HG02938 (cell line): ENCODE data around the gene THOC5.
"Not testable (repeated sequence)": the region's sequence is repeated elsewhere in the genome, so short reads cannot be mapped to it uniquely, and the experiment has no call there.

Experiments used
- ATAC-seq: cut with Tn5 transposase; IDR thresholded peaks from one replicate; pipeline ENCODE4 v1.9.1; 2021; ENCODE audit warnings: mild to moderate bottlenecking, moderate library complexity; ENCODE audit not compliant: unreplicated experiment

The THOC5 gene

DNA sequence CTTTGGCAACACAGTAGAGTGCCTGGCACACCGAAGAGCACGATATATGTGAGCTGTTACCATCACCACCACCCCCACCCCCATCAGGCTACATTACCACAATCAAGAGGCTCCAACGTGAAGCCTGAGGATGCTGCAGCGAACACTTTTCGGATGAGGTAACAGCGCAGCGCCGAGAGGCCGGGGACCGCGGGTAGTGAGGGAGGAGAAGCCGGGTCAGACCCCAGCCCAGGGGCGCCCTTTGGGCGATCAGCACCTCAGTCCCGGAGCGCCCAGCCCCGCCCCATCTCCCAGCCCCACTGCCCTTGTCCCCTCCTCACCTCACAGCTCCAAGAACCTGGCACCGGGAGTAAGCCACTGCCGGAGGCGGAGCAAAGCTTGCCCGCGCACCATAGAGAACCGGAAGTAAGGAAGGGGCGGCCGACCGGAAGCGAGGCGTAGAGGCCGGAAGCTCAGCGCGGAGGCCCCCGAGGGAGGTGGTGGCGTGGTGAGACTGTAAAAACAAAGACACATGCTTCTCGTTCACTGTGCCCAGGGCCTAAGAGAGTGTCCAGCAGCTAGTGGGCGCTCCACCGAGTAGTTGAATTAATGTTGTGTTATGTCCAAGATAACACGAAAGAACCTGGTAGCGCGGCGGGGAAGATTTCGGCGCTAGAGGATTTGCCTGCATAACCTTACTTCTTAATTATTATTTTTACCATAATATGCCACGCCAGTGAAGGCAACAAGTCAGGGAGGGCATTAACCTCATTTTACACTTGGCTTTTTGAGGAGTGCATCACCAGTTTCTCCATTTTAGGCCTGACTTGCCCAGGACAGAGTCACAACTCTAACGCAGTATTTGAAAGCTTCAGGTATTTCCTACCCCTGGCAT lies at the start of gene THOC5:
Gene THOC5 (minus strand): TSS at position 407 of the 874 bp plus-strand sequence. CDS start 4,610 bp downstream, outside the sequence.
- peak; percentile 88 for ATAC-seq

DNA sequence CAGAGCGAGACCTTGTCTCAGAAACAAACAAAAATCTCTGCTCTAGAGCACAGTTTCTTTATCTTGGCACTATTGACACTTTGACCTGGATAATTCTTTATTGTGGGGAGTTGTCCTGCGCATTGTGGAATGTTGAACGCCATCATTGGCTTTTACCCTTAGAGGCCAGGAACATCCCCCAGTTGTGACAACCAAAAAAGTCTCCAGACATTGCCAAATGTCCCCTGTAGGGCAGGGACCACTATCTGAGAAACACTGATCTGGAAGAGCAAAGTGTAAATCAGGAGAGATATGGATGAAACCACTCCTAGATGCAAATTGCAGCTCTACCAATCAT lies 45.1 kb upstream of the THOC5 start:
- no peak for ATAC-seq

DNA sequence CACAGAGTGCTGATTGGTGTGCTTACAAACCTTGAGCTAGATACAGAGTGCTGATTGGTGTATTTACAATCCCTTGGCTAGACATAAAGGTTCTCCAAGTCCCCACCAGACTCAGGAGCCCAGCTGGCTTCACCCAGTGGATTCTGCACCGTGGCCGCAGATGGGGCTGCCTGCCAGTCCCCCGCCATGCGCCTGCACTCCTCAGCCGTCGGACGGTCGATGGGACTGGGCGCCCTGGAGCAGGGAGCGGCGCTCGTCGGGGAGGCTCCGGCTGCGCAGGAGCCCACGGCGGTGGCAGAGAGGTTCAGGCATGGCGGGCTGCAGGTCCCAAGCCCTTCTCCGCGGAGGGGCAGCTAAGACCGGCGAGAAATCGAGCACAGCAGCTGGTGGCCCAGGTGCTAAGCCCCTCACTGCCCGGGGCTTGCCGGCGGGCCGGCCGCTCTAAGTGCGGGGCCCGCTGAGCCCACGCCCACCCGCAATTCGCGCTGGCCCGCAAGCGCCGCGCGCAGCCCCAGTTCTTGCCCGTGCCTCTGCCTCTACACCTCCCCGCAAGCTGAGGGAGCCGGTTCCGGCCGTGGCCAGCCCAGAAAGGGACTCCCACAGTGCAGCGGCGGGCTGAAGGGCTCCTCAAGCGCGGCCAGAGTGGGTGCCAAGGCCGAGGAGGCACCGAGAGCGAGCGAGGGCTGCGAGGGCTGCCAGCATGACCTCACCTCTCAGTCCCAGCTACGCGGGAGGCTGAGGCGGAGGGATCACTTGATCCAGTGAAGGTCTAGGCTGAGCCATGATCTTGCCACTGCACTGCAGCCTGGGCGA lies 44.5 kb upstream of the THOC5 start:
- ATAC-seq = not testable (repeated sequence)

DNA sequence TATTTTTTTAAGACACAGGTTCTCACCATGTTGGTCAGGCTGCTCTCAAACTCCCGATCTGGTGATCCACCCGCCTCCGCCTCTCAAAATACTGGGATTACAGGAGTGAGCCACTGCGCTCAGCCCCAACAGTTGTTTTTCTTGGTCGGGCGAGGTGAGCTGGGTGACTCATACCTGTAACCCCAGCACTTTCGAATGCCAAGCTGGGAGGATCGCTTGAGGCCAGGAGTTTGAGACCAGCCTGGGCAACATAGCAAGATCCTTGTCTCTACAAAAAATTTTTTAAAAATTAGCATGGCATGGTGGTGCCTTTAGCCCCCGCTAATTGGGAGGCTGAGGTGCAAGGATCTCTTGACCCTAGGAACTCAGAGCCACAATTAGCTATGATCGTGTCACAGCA lies 42.9 kb upstream of the THOC5 start:
- ATAC-seq = no peak

DNA sequence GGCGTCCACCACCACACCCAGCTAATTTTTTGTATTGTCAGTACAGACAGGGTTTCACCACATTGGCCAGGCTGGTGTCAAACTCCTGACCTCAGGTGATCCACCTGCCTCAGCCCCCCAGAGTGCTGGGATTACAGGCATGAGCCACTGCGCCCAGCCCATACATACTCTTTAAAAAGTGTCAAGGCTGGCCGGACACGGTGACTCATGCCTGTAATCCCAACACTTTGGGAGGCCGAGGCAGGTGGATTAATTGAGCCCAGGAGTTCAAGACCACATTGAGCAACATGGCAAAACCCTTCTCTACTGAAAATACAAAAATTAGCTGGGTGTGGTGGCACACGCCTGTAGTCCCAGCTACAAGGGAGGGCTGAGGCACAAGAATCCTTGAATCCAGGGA lies 40.9 kb upstream of the THOC5 start:
- ATAC-seq = not testable (repeated sequence)

DNA sequence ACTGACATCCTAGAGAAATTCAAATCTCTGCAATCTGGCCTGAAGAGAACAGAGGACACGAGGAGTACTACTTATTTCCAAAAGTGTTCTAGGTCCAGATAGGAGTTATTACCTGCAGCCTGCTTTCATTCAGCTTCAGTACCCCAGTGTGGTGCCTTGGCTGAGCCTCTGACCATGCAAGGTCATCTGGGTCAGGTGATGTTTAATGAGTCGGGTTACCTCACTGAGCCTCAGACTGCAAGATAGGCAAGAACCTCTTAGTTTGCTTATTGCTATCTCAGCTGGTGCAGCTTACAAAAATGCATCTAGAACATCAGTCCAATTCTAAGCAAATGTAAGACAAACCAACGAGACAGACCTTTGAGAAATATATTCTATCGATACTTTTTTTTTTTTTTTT lies 40.4 kb upstream of the THOC5 start:
- ATAC-seq = no peak

DNA sequence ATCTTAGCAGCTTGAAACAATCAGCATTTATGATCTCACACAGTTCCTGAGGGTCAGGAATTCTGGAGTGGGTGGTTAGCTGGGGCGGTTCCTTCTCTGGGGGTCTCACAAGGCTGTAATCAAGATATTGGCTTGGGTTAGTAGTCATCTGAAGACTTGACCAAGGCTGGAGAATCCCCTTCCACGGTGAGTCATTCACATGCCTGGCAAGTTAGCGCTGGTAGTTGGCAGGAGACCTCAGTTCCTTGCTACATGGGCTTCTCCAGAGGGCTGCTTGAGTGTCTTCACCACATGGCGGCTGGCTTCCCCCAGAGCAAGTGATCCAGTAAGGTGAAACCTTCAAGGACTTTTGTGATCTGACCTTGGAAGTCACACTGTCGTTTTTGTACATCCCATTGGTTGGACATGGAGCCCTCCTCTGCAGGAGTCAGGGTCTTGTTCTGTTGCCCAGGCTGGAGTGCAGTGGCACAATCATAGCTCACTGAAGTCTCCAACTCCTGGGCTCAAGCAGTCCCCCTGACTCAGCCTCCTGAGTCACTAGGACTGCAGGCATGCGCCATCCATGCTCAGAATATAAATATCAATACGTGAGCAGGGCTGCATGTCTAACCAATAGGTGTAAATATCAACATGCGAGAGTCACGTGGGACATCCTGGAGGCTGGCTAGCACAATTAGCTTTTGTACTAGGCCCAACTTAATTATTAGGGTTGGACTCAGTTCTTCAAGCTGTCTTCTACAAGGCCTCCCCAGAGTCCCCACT lies 34.6 kb upstream of the THOC5 start:
- ATAC-seq = no peak

DNA sequence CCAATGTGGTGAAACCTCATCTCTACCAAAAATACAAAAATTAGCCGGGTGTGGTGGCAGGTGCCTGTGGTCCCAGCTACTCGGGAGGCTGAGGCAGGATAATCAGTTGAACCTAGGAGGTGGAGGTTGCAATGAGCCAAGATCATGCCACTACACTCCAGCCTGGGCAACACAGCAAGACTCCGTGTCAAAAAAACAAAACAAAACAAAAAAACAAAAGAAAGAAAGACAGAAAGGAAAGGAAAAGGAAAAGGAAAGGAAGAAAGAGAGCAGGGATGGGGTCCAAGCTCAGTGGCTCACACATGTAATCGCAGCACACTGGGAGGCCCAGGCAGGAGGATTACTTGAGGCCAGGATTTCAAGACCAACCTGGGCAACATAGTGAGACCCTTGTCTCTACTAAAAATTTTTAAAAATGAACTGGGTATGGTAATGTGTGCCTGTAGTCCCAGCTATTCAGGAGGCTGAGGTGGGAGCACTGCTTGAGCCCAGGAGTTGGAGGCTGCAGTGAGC lies 32.7 kb upstream of the THOC5 start:
- ATAC-seq = not testable (repeated sequence)

DNA sequence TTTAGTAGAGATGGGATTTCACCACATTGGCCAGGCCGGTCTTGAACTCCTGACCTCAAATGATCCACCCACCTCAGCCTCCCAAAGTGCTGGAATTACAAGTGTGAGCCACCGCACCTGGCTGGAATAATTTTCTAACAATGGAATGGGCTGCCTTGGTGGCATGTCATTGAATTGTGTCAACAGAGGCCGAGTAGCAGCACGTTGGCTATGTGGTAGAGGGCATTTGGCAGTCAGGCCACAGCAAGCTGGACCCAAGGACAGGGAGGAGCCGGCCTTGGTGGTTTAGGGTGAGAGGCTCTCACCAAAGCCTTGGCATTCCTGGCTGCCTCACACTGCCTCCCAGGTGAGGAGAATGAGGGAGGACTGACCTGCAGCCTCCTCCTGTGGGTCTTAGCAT lies 31.4 kb upstream of the THOC5 start:
- ATAC-seq = no peak

DNA sequence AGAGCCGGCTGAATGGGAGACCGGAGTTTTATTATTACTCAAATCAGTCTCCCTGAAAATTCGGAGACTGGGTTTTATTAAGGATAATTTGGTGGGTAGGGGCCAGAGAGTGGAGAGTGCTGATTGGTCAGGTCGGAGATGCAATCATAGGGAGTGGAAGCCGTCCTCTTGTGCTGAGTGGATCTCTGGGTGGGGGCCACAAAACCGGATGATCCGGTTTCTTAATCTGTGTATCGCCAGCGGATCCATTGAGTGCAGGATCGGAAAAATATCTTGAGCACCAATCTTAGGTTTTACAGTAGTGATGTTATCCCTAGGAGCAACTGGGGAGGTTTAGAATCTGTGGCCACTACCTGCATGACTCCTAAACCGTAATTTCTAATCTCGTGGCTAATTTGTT lies 28.2 kb upstream of the THOC5 start:
- ATAC-seq = no peak

DNA sequence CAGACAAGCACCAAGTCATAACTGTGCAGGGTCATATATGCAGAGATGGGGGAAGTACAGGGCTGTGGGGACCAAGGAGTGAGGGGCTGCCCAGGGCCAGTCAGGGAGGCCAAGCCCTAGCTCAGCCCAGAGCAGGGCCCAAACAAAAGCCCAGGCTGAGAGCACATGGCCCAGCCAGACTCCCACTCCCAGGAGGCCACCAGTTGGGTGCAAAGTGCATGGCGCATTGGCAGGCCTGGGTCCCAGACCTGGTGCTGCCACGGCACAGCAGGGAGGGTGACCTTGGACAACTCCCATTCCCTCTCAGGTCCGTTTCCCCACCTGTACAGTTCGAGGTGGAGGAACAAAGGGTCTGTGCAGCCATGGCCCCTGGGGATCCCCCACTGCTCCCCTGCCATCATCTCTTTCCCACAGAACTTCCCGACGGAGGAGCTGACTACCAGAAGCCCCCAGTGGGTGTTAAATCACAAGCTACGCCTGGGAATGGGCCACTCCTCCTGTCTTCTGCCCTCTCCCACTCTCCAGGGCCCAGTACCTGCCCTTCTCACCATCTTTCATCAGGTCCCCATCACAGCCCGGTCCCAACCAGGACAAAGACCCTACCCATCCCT lies 26.7 kb upstream of the THOC5 start:
- no peak for ATAC-seq

DNA sequence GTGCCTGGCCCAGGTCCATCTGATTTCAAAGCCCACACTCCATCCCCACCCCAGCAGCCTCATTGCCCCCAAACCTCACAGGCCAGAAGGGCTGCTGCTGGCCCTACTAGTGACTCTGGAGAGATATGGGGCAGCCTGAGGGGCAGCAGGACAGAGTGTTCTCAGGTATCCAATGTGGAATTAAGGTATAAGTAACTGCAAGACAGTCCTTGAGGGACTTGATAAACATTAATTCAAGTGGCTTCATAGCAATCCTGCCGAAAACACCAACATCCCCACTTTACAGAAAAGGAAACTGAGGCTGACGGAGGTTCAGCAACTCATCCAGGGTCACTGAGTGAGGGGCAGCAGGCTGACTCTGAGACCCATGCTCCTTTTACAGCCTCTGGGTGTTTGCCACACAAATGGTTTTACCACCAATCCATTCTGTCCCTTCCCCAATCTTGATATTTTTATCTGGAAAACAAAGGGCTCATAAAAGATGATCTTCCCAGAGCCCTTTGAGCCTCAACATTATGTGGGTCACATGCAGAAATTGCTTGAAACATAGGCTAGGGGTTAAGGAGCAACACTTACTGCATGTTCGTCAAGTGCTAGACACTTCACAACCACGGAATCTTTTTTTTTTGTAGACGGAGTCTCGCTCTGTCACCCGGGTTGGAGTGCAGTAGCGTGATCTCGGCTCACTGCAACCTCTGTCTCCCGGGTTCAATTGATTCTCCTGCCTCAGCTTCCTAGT lies 25.1 kb upstream of the THOC5 start:
- ATAC-seq = no peak

DNA sequence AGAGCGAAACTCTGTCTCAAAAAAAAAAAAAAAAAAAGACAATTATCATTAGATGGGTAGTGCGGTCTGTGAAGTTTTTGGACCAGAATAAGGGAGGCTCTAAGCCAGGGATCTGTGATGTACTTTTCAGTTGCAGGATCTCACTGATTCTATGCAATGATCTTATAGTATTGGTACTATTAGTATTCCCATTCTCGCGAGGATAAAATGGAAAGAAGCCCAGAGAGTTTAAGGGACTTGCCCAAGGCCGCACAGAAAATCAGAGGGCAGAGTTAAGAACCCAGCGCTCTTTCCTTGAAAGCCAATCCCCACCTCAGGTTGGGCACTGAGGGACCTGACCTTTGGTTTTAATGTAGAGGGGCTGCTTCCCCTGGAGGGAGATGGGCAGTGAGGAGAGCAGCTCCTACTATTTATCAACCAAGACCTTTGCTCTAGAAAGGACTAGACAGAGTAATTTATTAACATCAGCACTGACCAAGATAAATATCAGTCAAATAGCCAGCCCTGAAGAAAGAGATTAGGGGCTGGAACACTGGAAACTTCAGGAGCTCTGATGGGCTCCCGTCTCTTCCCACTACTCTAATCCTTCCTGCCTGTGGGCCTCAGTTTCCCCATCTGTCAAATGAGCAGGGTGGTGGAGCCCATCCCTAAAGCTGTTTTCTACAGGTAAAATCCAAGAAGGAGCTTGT lies 21.3 kb upstream of the THOC5 start:
- ATAC-seq = no peak

DNA sequence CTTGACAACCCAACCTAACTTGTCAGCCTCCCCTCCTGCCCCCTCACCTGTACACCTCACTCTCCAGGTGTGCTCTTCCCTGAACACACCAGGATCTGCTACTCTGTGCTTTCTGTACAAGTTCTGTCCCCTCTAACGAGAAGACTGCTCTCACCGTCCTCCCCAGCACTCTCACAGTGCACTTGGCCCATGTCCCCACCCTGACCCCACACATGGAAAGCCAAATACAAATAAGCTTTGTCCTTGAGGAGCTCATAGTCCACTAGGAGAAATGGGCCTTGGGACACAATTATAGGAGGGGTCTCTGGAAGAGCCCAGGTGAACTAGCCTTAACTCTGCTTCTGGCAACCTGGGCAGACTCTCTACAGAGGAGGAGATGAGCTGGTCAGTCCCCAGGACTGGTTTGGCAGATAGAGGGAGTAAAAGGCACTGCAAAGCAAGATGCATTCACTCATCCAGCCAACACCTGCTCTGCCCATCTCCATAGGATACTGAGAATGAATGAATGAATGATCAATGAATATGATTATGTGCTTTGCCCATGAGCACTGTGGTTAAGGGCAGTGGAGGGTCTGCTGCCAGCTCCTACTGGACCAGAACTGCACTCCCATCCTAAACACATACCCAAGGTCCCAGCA lies 17.5 kb upstream of the THOC5 start:
- no peak for ATAC-seq

DNA sequence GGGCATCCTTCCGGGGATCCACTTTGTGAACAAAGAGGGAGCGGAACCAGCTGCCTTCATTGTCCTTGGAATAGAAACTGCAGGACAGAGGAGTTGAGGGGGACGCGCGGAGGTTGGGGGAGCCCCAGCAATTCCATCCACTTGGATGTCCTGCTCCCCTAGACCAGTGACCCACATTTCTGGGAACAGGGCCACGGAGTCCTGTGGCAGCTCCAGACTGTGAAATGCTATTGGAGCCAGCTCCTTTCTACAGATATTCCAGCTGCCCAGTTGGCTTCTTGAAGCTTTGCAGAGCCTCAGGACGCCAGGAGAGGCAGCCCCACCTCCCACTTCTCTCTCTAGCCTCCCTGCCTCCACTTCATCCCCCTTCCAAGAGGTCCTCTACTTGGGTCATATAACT lies 16.9 kb upstream of the THOC5 start:
- no peak for ATAC-seq

DNA sequence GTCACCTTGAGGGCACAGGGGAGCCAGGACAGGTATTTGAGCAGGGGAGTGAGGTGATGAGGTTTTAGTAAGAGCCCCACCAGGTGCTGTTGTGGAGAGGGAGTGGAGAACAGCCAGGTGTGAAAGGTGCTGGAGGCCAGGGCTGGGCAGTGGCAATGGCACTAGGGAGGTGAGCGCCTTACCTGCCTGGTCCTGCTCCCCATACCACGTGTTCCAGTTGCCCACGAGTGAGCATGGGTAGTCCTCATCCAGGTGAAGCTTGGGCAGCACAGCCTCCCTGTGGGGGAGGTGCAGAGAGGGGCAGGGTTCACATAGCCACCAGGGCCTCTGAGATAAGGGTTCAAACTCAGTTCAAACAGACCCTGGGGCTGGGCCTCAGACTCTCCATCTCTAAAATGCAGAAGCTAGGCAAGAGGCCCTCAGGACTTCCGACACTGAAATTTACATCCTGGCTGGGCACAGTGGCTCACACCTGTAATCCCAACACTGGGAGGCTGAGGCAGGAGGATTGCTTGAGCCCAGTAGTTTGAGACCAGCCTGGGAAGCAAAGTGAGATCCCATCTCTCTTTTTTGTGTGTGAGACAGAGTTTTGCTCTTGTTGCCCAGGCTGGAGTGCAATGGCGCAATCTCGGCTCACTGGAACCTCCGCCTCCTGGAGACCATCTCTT lies 15.6 kb upstream of the THOC5 start:
- no peak for ATAC-seq

DNA sequence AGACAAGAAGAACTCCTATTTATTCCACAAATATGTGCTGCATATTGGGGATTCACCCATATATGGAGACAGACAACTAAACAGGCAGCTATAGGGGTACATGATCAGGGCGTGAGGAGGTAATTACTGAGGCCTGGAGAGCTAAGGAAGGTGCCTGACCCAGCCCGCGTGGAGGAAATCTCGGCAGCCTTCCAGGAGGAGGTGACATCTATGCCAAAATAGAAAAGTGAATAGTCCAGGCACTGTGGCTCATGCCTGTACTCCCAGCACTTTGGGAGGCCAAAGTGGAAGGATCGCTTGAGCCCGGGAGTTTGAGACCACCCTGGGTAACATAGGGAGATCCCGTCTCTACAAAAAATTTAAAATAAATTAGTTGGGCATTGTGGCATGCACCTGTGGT lies 13.8 kb upstream of the THOC5 start:
- ATAC-seq = no peak

DNA sequence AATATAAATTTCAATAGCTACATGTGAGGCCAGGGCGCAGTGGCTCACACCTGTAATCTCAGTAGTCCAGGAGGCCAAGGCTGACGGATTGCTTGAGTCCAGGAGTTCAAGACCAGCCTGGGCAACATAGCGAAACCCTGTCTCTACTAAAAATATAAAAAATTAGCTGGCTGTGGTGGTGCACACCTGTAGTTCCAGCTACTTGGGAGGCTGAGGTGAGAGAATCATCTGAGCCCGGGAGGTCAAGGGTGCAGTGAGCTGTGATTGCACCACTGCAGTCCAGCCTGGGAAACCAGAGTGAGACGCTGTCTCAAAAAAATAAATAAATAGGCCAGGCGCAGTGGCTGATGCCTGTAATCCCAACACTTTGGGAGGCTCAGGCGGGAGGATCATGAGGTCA lies 13.0 kb upstream of the THOC5 start:
- not testable (repeated sequence) for ATAC-seq
